HG03558 (cell line): ENCODE data around the gene FUT7.
"Not testable (repeated sequence)": the region's sequence is repeated elsewhere in the genome, so short reads cannot be mapped to it uniquely, and the experiment has no call there.

Experiments
- ATAC-seq: cut with Tn5 transposase; IDR thresholded peaks from one replicate; pipeline ENCODE4 v1.9.1; 2021; ENCODE audit warnings: moderate number of reproducible peaks; ENCODE audit not compliant: unreplicated experiment; ENCODE audit errors: extremely low read depth

Gene FUT7

GRCh38 chr9:137008312-137008711, 23.6 kb downstream of the FUT7 start:
- ATAC-seq, result no peak

DNA sequence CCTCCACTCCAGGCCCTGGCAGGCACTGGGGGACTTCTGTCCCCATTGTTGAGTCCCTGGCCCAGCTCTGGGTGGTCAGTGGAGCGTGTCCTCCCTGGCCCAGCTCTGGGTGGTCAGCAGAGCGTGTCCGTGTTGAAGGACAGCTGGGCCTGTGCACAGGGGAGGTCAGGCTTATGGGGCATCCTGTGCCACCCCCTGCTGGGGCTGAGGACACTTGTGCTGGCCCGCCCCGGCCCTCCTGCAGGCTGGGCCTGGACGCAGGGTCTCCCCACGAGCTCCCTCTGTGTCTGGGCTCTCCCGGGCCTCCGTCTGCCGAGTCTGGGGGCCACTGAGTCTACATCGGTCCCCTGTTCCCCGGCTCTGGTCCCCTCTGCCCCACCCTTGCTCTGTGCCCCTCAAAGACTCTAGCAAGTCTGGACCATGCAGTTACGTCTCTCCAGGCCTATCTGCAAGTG, 24.0 kb downstream of the FUT7 start:
- no peak for ATAC-seq

- no peak for ATAC-seq
These were observed 24.6 kb downstream of the FUT7 start for GRCh38 chr9:137007108-137007815.

- ATAC-seq, result no peak
These were observed 25.5 kb downstream of the FUT7 start for GRCh38 chr9:137006116-137007003.

GRCh38 chr9:137004285-137004684, 27.6 kb downstream of the FUT7 start:
- not testable (repeated sequence) for ATAC-seq

- ATAC-seq, result no peak
These were observed 29.2 kb downstream of the FUT7 start for GRCh38 chr9:137002646-137003041.

DNA sequence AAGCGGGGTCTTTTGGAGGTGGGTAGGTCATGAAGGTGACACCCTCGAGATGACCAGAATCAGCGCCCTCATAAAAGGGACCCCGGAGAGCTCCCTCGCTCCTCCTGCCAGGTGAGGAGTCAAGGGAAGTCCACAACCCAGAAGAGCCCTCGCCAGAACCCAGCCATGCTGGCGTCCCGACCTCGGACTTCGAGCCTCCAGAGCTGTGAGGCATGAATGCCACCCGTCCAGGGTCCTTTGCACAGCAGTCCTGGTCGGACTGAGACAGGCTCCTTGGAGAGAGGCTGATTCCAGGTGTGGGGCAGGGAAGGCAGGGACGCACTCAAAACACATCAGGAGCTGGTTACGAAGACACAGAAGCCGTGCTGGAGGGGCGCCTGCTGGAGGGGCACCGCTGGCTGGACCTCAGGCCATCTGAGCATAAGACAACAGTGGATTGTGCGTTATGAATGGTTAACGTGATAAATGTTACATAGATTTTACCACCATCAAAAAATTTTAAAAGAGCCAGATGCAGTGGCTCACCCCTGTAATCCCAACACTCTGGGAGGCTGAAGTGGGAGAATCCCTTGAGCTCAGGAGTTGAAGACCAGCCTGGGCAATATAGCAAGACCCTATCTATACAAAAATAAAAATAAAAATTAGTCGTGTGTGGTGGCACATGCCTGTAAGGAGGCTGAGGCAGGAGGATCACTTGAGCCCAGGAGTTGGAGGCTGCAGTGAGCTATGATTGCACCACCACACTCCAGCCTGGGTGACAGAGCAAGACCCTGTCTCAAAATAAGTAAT, 29.8 kb downstream of the FUT7 start:
- ATAC-seq, result no peak

DNA sequence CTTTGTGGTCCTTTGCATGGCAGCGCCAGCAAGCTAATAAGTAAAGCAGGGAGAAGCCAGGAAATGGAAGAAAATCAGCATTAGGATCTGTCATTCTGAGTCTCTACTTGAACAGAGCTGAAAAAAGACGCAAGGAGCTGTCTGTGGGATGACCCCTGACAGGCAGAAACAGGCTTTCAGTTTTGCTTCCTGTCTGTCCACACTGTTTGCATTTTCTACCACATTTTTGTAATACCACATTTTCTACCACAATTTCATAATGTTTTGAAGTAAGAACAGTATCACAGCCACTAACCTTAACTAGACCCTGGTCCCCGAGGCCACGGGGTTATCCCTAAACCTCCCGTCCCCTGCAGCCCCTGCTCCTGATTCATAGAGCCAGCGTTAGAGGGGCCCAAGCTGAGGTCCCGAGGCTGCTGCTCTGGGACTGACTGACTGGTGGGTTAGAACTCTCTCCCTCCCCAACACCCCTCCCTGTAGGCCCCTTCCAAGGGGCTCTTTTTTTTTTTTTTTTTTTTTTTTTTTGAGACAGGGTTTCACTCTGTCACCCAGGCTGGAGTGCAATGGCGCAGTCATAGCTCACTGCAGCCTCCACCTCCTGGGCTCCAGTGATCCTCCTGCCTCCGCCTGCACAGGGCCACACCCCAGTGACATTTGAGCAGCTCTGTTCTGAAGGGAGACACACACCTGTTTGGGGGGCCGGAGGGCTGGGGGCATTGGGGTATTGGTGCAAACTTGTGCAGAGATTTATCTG, 31.5 kb downstream of the FUT7 start:
- ATAC-seq, result no peak

DNA sequence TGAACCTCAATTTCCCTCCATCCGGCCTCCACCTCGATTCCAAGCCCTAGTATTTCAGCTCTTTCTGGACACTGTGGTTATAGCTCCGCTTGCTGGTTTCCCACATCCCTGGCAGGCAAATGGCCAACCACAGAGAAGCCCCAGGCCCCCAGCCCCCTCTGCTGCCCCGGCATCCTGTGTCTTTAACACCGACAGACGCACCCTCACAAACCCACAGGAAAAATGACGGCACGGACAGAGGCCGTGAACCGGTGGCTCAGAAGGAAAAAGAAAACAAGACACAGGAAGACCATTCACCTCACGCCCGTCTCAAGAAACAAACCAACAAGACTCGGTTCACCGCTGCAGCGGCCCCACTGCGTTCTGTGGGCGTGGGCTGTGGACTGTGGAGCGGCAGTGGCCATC, 34.1 kb downstream of the FUT7 start:
- ATAC-seq, result no peak

- ATAC-seq, result no peak
These were observed 34.5 kb downstream of the FUT7 start for GRCh38 chr9:136997371-136997770.

GRCh38 chr9:136996361-136997292, 35.3 kb downstream of the FUT7 start, which contains the start of gene CLIC3:
Gene CLIC3, minus strand, starts transcription at chr9:136996568. Its CDS starts 25 bp downstream, at chr9:136996543.
- no peak for ATAC-seq

DNA sequence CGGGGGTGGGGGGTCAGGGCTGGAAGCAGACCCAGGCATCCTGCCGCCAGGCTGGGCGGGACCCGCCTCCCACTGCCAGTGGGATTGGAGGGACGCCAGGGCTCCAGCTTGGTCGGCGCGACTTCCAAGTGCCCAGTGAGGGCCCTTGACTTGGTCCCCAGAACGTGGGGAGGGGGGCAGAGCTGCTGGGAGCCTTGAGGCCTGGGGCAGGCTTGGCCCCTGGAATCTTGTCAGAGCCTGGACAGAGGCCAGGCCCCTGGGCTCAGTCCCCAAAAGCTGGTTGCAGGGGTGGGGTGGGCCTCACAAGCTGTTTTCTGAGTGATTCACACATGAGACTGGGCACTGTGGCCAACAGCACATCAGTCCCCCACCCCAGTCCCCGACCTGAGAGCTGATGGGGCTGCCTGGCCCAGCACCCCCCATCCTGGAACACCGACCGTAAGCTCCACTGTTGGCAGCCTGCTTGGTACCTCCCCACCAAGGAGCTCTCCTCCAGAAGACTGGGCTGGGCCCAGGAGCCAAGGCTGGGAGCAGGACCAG, 36.0 kb downstream of the FUT7 start:
- no peak for ATAC-seq

- no peak for ATAC-seq
These were observed 36.5 kb downstream of the FUT7 start for GRCh38 chr9:136995362-136995761.

DNA sequence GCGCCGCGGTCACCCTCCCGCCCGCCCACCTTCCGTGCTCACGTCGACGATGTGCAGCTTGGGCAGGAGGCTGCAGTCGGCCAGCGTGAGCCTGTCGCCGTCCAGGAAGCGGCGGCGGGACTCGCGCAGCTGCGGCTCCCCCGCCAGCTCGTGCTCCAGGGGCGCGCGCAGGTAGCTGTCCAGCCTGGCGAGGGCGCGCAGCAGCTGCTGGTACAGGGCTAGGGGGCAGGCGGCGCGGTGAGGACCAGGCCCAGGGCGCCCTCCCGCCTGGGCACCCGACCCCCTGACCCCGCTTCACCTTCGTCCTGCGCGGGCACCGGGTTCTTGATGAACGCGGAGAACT, 37.0 kb downstream of the FUT7 start:
- ATAC-seq, result no peak

GRCh38 chr9:136994180-136994887, 37.6 kb downstream of the FUT7 start:
- no peak for ATAC-seq

DNA sequence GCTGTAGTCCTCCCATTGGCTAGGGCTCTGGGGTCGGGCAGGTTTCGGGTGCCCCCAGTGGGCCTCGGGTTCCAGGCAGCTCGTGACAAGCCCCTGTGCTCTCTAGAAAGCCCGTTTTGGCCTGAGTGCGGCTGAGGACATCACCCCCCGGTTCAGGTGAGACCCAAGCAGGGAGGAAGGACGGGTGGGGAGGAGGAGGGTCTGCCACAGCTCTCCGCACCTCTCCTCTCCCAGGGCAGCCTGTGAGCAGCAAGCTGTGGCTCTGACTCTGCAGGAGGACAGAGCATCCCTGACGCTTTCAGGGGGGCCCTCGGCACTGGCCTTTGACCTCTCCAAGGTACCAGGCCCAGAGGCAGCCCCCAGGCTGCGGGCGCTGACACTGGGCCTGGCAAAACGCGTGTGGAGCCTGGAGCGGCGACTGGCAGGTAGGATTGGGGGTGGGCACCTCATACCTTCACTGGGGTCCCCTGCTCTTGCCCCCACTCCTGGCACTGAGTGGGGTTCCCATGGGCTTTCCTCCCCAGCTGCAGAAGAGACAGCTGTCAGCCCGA, 39.0 kb downstream of the FUT7 start:
- ATAC-seq, result no peak

- peak; percentile 61 for ATAC-seq
These were observed 39.7 kb downstream of the FUT7 start, which contains the start of gene PAXX for GRCh38 chr9:136991993-136992818. Gene PAXX, plus strand, starts transcription at chr9:136992422. Its CDS starts 22 bp downstream, at chr9:136992444.
